Chondrocyte (in vitro differentiated cells): ENCODE measurements around the gene NELFA. TPM values are rescaled to one million over a fixed set of nuclear protein-coding genes. Genes with fewer than 3 reads are reported as not detected.

Source experiments
- DNase-seq: peaks from one replicate; pipeline ENCODE4 v3.0.0; 2021; ENCODE audit warnings: mixed read lengths, low spot score
- H3K27ac Mint-ChIP-seq: one replicate; pipeline ENCODE4 v1.8.0; 2021; ENCODE audit warnings: mild to moderate bottlenecking, moderate library complexity, mixed read lengths; ENCODE audit not compliant: unreplicated experiment
- H3K27me3 Mint-ChIP-seq: 2 replicates; pipeline ENCODE4 v1.8.0; 2021; ENCODE audit warnings: low read depth, mixed read lengths
- H3K36me3 Mint-ChIP-seq: 2 replicates; pipeline ENCODE4 v1.8.0; 2021; ENCODE audit warnings: low read depth, mixed read lengths
- H3K4me1 Mint-ChIP-seq: 2 replicates; pipeline ENCODE4 v1.8.0; 2021; ENCODE audit warnings: low read depth, mild to moderate bottlenecking, mixed read lengths
- H3K4me3 Mint-ChIP-seq: one replicate; pipeline ENCODE4 v1.8.0; 2021; ENCODE audit warnings: mild to moderate bottlenecking, moderate library complexity, mixed read lengths; ENCODE audit not compliant: unreplicated experiment
- H3K9me3 Mint-ChIP-seq: 2 replicates; pipeline ENCODE4 v1.8.0; 2021; ENCODE audit warnings: low read depth, mixed read lengths
- total RNA-seq: library from RNA; stranded (reverse); gene quantifications from 3 replicates; pipeline ENCODE4 v1.2.1, GENCODE V29; 2021
- TF ChIP-seq, protein P1 (sequence below): fragments of 200-600 bp; sonication (generic); IDR thresholded peaks from 2 replicates; pipeline ENCODE4 v1.5.0; 2021; ENCODE audit warnings: antibody characterized with exemption, mild to moderate bottlenecking, moderate library complexity

The NELFA gene
- total RNA-seq, 1 donor from 2014 or later, result 23.5 TPM

DNA sequence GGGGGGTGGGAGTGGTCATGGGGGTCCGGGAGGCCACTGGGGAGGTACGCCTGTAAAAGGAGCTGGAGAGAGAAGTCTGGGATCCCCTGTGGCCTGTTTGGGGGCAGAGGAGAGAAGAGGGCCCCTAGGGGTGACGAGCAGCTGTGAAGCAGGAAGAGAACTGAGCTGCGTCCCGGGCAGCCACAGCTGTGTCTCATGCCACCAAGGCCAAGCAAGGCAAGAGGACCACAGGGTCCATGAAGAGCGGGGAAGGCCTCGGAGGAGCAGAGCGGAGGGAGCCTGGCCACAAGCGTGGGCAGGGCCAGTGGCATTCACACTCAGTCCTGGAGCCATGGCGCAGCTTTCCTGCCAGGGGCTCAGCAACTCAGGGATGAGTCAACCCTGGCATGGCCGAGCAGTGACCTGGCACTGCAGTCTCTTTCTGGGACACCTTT is 36.8 kb upstream of the NELFA start:
- Mint-ChIP-seq H3K27me3 (peaks cover 3% of the 10 kb centered on the region), H3K27ac (no peak overlapping the region), H3K36me3 (no peaks in the 10 kb centered on the region), H3K4me3 (no peak overlapping the region), H3K9me3 (no peaks in the 10 kb centered on the region), H3K4me1 (peaks cover 3% of the 10 kb centered on the region)
- TF ChIP-seq, protein P1, sequence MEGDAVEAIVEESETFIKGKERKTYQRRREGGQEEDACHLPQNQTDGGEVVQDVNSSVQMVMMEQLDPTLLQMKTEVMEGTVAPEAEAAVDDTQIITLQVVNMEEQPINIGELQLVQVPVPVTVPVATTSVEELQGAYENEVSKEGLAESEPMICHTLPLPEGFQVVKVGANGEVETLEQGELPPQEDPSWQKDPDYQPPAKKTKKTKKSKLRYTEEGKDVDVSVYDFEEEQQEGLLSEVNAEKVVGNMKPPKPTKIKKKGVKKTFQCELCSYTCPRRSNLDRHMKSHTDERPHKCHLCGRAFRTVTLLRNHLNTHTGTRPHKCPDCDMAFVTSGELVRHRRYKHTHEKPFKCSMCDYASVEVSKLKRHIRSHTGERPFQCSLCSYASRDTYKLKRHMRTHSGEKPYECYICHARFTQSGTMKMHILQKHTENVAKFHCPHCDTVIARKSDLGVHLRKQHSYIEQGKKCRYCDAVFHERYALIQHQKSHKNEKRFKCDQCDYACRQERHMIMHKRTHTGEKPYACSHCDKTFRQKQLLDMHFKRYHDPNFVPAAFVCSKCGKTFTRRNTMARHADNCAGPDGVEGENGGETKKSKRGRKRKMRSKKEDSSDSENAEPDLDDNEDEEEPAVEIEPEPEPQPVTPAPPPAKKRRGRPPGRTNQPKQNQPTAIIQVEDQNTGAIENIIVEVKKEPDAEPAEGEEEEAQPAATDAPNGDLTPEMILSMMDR, result no peak
- no peak for DNase-seq

DNA sequence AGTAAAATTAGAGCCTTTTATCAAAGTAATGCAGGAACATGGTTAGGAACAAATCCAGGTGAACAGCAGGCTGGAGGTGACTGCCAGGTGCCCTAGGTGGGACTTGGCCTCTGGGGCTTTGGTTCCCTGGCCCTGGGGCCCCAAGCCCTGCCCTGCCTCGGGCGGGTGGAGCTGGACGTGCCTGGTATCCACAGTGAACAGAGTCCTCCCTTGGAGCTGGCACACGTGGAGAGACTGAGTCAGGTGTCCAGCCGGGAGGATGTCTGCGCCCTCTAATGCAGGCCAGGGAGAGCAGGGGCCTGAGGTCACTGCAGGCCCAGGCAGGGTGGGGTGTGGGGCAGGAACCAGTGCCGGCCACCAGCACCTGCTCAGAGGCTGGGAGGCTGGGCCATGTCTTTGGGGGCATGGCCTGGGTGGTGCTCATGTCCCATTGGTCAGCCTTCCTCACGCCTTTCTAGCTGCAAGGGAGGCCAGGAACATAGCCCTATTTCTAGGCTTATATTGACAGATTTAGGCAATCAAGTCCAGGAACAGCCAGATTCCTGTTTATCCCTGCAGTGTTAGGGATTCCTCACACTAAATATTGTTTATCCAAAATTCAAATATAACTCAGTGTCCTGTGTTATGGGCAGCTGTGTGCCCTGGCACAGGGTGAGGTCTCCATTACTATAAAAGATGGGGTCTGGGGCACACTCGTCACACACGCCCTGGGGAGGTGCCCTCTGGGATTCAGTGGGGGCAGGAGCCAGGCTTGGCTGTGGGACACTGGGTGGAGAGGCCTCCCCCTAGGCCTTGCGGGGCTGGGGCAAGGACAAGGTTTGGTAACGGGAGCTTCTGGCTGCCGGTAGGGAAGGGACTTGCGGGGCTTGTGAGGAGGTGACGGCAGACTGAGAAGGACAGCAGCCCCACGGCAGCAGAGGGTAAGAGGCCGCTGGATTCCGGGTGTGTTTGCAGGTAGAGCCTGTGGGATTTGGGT is 36.1 kb upstream of the NELFA start:
- peaks cover 3% of the 10 kb centered on the region for H3K27me3 Mint-ChIP-seq
- H3K27ac Mint-ChIP-seq, result no peak overlapping the region
- DNase-seq, result no peak

DNA sequence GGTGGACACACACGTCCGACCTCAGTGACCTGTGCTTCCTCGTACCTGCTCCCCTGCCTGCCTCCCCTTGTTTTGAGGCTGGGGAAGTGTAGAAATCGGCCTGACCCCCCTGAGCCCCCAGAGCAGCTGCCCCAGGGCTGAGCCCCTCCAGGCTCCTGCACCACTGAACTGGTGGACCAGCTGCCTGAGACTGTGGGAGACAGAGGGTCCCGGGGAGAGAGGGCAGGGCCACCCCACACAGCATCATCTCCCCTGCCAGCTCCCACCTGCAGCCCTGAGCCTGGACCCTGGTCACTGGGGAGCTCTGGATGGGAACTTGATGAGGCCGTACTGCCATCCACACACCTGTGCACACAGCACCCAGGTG is 35.3 kb upstream of the NELFA start:
- H3K27ac Mint-ChIP-seq, result no peak overlapping the region
- H3K4me1 Mint-ChIP-seq, result peaks cover 8% of the 10 kb centered on the region
- no peak overlapping the region for H3K4me3 Mint-ChIP-seq
- no peaks in the 10 kb centered on the region for H3K36me3 Mint-ChIP-seq
- TF ChIP-seq, protein P1, result no peak
- no peaks in the 10 kb centered on the region for H3K9me3 Mint-ChIP-seq
- no peak for DNase-seq
- H3K27me3 Mint-ChIP-seq, result no peaks in the 10 kb centered on the region

More for the DNA sequence above, 36.1 kb upstream of the NELFA start:
- H3K9me3 Mint-ChIP-seq, result no peaks in the 10 kb centered on the region
- no peak overlapping the region for H3K4me3 Mint-ChIP-seq
- H3K36me3 Mint-ChIP-seq, result no peaks in the 10 kb centered on the region
- peaks cover 6% of the 10 kb centered on the region for H3K4me1 Mint-ChIP-seq
- TF ChIP-seq, protein P1, result no peak

DNA sequence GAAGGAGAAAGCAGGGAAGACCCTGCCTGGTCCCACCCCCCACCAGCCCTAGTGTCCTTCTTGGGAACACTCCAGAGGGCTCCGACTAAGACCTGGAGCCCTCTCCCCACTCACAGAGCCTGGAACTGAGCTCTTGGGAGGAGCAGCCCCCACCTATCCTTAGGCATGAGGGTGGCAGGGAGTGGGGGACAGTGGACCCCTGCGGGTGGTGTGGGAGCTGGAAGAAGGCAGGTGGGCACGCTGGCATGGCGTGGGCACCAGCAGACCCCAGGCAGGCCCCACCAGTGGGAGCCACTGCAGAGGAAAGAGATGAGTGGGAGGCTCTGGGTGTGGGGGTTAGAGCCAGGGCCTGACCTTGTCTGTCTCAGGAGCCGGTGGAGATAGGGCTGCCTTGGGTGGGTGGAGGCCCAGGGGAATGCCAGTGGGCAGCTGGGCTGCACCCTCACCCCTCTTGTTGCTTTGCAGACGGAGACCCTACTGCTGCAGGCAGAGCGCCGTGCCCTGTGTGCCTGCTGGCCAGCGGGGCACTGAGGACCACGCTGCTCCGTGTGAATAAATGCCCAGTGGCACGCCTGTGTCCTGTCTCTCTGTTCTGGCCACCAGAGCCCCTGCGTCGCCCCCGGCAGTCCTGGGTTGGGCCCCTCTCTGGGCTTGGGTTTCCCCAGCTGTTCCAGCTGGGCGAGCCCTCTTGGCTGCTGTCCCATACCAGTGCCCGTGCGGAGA is 34.8 kb upstream of the NELFA start:
- Mint-ChIP-seq H3K36me3 (no peaks in the 10 kb centered on the region), H3K4me1 (peaks cover 8% of the 10 kb centered on the region), H3K27ac (no peak overlapping the region), H3K4me3 (no peak overlapping the region), H3K27me3 (peaks cover 5% of the 10 kb centered on the region), H3K9me3 (no peaks in the 10 kb centered on the region)
- TF ChIP-seq, protein P1, result no peak
- no peak for DNase-seq

DNA sequence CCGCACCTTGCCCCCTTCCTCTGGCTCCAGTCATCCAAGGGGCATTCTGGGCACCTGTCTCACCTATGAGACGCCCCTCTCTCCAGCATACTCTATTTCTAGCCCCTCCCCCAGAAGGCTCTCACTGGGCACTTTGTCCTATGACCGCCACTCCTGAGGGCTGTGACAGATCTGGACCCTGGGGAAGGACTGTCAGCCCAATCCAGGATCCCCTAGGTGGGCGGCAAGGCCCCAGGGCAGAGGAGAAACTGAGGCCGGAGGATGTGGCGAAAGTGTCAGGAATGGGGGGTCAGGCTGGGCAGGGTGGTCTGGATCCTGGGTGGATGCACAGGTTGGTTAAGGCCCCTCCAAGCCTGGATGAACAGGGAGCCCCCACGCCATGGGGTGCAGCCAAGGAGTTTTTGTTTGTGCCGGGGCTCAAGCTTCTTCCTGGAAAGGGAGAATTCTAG is 34.2 kb upstream of the NELFA start:
- Mint-ChIP-seq H3K27ac (no peak overlapping the region), H3K4me3 (peak overlapping the region; percentile 62), H3K4me1 (peaks cover 8% of the 10 kb centered on the region), H3K9me3 (no peaks in the 10 kb centered on the region), H3K27me3 (peaks cover 5% of the 10 kb centered on the region), H3K36me3 (no peaks in the 10 kb centered on the region)
- TF ChIP-seq, protein P1, result no peak
- no peak for DNase-seq
